SK-N-SH treated with all-trans-retinoic acid at 6 μM for 48 hours (cell line): ENCODE results near the gene LYZ.

ENCODE experiments used
- ATAC-seq: fragments of 200-7000 bp; cut with Tn5 transposase; 3 replicates; pipeline ENCODE4 v1.9.1; 2020; ENCODE audit warnings: mild to moderate bottlenecking, moderate library complexity
- ARNTL ChIP-seq: fragments of 450-650 bp; formaldehyde crosslinking; IDR thresholded peaks from 2 replicates; pipeline ENCODE4 v1.5.0; 2020; ENCODE audit warnings: low read depth, mild to moderate bottlenecking, moderate library complexity, borderline replicate concordance
- BACH2 ChIP-seq: fragments of 250-450 bp; sonication (Bioruptor Pico); IDR thresholded peaks from 2 replicates; pipeline ENCODE4 v1.9.0; 2021; ENCODE audit warnings: mild to moderate bottlenecking, borderline replicate concordance
- CSDC2 ChIP-seq: fragments of 250-450 bp; sonication (Bioruptor Pico); IDR thresholded peaks from 2 replicates; pipeline ENCODE4 v1.5.0; 2020; ENCODE audit warnings: mild to moderate bottlenecking, moderate library complexity
- ESRRG ChIP-seq: fragments of 250-450 bp; sonication (Bioruptor Pico); IDR thresholded peaks from 2 replicates; pipeline ENCODE4 v1.6.1; 2021; ENCODE audit warnings: mild to moderate bottlenecking
- GLIS3 ChIP-seq: fragments of 250-450 bp; sonication (Bioruptor Pico); IDR thresholded peaks from 2 replicates; pipeline ENCODE4 v1.5.0; 2020; ENCODE audit warnings: mild to moderate bottlenecking, moderate library complexity
- ISL1 ChIP-seq: fragments of 250-450 bp; sonication (Bioruptor Pico); IDR thresholded peaks from 2 replicates; pipeline ENCODE4 v2.1.2; 2022; ENCODE audit warnings: mild to moderate bottlenecking, moderate library complexity
- OSR1 ChIP-seq: fragments of 250-450 bp; sonication (Bioruptor Pico); IDR thresholded peaks from 2 replicates; pipeline ENCODE4 v1.8.0; 2022; ENCODE audit warnings: moderate library complexity, mild to moderate bottlenecking, inconsistent platforms
- PPARA ChIP-seq: fragments of 250-450 bp; sonication (Bioruptor Pico); IDR thresholded peaks from 2 replicates; pipeline ENCODE4 v1.5.0; 2020; ENCODE audit warnings: mild to moderate bottlenecking, borderline replicate concordance
- RARB ChIP-seq: fragments of 250-450 bp; sonication (Bioruptor Pico); IDR thresholded peaks from 2 replicates; pipeline ENCODE4 v1.8.0; 2021; ENCODE audit warnings: mild to moderate bottlenecking, moderate library complexity
- SNAI2 ChIP-seq: fragments of 250-450 bp; sonication (Bioruptor Pico); IDR thresholded peaks from 2 replicates; pipeline ENCODE4 v1.5.0; 2020; ENCODE audit warnings: mild to moderate bottlenecking, moderate library complexity
- TCF4 ChIP-seq: fragments of 250-450 bp; sonication (Bioruptor Pico); IDR thresholded peaks from 2 replicates; pipeline ENCODE4 v1.8.0; 2021; ENCODE audit warnings: mild to moderate bottlenecking, moderate library complexity, borderline replicate concordance
- TOX ChIP-seq: fragments of 250-450 bp; sonication (Bioruptor Pico); IDR thresholded peaks from 2 replicates; pipeline ENCODE4 v1.8.0; 2021; ENCODE audit warnings: mild to moderate bottlenecking, moderate library complexity, borderline replicate concordance
- ZC3H10 ChIP-seq: fragments of 250-450 bp; sonication (Bioruptor Pico); IDR thresholded peaks from 2 replicates; pipeline ENCODE4 v1.5.1; 2021; ENCODE audit warnings: mild to moderate bottlenecking, moderate library complexity
- ZFP3 ChIP-seq: fragments of 250-450 bp; sonication (Bioruptor Pico); IDR thresholded peaks from 2 replicates; pipeline ENCODE4 v1.5.0; 2020; ENCODE audit warnings: mild to moderate bottlenecking, moderate library complexity
- ZFP30 ChIP-seq: fragments of 450-650 bp; formaldehyde crosslinking; IDR thresholded peaks from 2 replicates; pipeline ENCODE4 v1.5.0; 2022; ENCODE audit warnings: mild to moderate bottlenecking, moderate library complexity
- ZNF565 ChIP-seq: fragments of 450-650 bp; formaldehyde crosslinking; conservative IDR thresholded peaks from 2 replicates; pipeline ENCODE4 v1.5.0; 2020; ENCODE audit warnings: low read depth, mild to moderate bottlenecking, moderate library complexity
- ZNF70 ChIP-seq: fragments of 450-650 bp; formaldehyde crosslinking; IDR thresholded peaks from 2 replicates; pipeline ENCODE4 v1.5.0; 2020; ENCODE audit warnings: mild to moderate bottlenecking, moderate library complexity
- ZNF8 ChIP-seq: fragments of 450-650 bp; formaldehyde crosslinking; IDR thresholded peaks from 2 replicates; pipeline ENCODE4 v1.5.0; 2020; ENCODE audit warnings: mild to moderate bottlenecking, moderate library complexity
- TF ChIP-seq, protein P1 (sequence below): fragments of 250-450 bp; sonication (Bioruptor Pico); IDR thresholded peaks from 2 replicates; pipeline ENCODE4 v1.5.1; 2020; ENCODE audit warnings: low read depth, mild to moderate bottlenecking, moderate library complexity
- TF ChIP-seq, protein P2 (sequence below): fragments of 250-450 bp; sonication (Bioruptor Pico); IDR thresholded peaks from 2 replicates; pipeline ENCODE4 v1.5.0; 2020; ENCODE audit warnings: mild to moderate bottlenecking, moderate library complexity
- TF ChIP-seq, protein P3 (sequence below): fragments of 250-450 bp; sonication (Bioruptor Pico); IDR thresholded peaks from 2 replicates; pipeline ENCODE4 v1.8.0; 2020; ENCODE audit warnings: mild to moderate bottlenecking, moderate library complexity, borderline replicate concordance
- TF ChIP-seq, protein P4 (sequence below): fragments of 250-450 bp; sonication (Bioruptor Pico); IDR thresholded peaks from 2 replicates; pipeline ENCODE4 v1.5.1; 2021; ENCODE audit warnings: mild to moderate bottlenecking, moderate library complexity

LYZ gene

DNA sequence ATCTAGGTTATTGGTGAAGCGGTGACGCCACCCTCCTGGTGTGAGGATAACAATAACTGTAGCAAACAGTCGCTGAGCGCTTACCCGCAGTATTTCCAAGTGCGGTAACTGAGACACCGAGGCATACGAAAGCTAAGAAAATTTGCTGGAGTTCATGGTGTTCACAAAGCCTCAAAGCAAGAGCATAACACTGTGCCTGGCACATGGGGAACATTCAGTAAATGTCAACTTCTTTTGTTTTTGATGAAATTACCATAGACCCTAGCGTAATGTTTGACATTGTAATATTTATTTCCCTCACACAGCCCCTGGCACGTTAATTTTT, 12.1 kb downstream of the LYZ start:
- TF ChIP-seq ZNF70 (CRISPR knock-in tag), result no peak
- no peak for TF ChIP-seq GLIS3 (CRISPR knock-in tag)
- TF ChIP-seq, protein P1, sequence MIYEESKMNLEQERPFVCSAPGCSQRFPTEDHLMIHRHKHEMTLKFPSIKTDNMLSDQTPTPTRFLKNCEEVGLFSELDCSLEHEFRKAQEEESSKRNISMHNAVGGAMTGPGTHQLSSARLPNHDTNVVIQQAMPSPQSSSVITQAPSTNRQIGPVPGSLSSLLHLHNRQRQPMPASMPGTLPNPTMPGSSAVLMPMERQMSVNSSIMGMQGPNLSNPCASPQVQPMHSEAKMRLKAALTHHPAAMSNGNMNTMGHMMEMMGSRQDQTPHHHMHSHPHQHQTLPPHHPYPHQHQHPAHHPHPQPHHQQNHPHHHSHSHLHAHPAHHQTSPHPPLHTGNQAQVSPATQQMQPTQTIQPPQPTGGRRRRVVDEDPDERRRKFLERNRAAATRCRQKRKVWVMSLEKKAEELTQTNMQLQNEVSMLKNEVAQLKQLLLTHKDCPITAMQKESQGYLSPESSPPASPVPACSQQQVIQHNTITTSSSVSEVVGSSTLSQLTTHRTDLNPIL (CRISPR knock-in tag), result no peak
- no peak for TF ChIP-seq ZNF8 (CRISPR knock-in tag)
- no peak for TF ChIP-seq ARNTL (CRISPR knock-in tag)
- TF ChIP-seq SNAI2 (CRISPR knock-in tag), result no peak
- TF ChIP-seq TCF4, result no peak
- TF ChIP-seq ESRRG (CRISPR knock-in tag), result no peak
- TF ChIP-seq TOX (CRISPR knock-in tag), result no peak
- TF ChIP-seq ISL1 (CRISPR knock-in tag), result no peak
- TF ChIP-seq OSR1 (CRISPR knock-in tag), result no peak
- TF ChIP-seq ZC3H10 (CRISPR knock-in tag), result no peak
- no peak for TF ChIP-seq RARB (CRISPR knock-in tag)
- TF ChIP-seq ZFP3 (CRISPR knock-in tag), result no peak
- no peak for TF ChIP-seq CSDC2 (CRISPR knock-in tag)
- TF ChIP-seq PPARA, result no peak
- no peak for TF ChIP-seq BACH2
- TF ChIP-seq ZFP30 (CRISPR knock-in tag), result no peak
- no peak for ATAC-seq

DNA sequence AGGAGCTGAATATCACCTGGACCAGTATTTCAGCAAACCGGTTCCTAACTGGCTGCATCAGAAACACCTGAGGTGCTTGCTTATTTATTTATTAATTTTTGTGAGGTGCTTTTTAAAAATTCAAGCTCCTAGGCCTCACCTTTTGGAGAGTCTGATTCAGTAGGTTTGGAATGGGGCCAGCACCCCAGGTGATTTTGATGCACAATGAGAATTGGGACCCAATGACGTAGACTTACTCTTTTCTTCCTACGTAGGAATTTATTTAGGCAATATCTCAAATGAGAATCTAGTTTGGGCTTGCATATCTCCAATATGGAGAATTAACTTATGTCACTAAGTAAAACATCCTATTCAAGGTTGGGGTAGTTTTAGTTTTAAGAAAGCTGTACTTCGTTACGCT, 18.6 kb downstream of the LYZ start:
- TF ChIP-seq ZFP30 (CRISPR knock-in tag) (no peak), ISL1 (CRISPR knock-in tag) (no peak), TCF4 (no peak), BACH2 (no peak), CSDC2 (CRISPR knock-in tag) (no peak), GLIS3 (CRISPR knock-in tag) (no peak), PPARA (no peak), SNAI2 (CRISPR knock-in tag) (no peak), ESRRG (CRISPR knock-in tag) (no peak), ZC3H10 (CRISPR knock-in tag) (no peak)
- TF ChIP-seq, protein P2, sequence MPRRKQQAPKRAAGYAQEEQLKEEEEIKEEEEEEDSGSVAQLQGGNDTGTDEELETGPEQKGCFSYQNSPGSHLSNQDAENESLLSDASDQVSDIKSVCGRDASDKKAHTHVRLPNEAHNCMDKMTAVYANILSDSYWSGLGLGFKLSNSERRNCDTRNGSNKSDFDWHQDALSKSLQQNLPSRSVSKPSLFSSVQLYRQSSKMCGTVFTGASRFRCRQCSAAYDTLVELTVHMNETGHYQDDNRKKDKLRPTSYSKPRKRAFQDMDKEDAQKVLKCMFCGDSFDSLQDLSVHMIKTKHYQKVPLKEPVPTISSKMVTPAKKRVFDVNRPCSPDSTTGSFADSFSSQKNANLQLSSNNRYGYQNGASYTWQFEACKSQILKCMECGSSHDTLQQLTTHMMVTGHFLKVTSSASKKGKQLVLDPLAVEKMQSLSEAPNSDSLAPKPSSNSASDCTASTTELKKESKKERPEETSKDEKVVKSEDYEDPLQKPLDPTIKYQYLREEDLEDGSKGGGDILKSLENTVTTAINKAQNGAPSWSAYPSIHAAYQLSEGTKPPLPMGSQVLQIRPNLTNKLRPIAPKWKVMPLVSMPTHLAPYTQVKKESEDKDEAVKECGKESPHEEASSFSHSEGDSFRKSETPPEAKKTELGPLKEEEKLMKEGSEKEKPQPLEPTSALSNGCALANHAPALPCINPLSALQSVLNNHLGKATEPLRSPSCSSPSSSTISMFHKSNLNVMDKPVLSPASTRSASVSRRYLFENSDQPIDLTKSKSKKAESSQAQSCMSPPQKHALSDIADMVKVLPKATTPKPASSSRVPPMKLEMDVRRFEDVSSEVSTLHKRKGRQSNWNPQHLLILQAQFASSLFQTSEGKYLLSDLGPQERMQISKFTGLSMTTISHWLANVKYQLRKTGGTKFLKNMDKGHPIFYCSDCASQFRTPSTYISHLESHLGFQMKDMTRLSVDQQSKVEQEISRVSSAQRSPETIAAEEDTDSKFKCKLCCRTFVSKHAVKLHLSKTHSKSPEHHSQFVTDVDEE (CRISPR knock-in tag), result no peak
- TF ChIP-seq, protein P3, sequence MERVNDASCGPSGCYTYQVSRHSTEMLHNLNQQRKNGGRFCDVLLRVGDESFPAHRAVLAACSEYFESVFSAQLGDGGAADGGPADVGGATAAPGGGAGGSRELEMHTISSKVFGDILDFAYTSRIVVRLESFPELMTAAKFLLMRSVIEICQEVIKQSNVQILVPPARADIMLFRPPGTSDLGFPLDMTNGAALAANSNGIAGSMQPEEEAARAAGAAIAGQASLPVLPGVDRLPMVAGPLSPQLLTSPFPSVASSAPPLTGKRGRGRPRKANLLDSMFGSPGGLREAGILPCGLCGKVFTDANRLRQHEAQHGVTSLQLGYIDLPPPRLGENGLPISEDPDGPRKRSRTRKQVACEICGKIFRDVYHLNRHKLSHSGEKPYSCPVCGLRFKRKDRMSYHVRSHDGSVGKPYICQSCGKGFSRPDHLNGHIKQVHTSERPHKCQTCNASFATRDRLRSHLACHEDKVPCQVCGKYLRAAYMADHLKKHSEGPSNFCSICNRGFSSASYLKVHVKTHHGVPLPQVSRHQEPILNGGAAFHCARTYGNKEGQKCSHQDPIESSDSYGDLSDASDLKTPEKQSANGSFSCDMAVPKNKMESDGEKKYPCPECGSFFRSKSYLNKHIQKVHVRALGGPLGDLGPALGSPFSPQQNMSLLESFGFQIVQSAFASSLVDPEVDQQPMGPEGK (CRISPR knock-in tag), result no peak
- TF ChIP-seq, protein P4, sequence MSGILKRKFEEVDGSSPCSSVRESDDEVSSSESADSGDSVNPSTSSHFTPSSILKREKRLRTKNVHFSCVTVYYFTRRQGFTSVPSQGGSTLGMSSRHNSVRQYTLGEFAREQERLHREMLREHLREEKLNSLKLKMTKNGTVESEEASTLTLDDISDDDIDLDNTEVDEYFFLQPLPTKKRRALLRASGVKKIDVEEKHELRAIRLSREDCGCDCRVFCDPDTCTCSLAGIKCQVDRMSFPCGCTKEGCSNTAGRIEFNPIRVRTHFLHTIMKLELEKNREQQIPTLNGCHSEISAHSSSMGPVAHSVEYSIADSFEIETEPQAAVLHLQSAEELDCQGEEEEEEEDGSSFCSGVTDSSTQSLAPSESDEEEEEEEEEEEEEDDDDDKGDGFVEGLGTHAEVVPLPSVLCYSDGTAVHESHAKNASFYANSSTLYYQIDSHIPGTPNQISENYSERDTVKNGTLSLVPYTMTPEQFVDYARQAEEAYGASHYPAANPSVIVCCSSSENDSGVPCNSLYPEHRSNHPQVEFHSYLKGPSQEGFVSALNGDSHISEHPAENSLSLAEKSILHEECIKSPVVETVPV (CRISPR knock-in tag), result no peak
- no peak for ATAC-seq

DNA sequence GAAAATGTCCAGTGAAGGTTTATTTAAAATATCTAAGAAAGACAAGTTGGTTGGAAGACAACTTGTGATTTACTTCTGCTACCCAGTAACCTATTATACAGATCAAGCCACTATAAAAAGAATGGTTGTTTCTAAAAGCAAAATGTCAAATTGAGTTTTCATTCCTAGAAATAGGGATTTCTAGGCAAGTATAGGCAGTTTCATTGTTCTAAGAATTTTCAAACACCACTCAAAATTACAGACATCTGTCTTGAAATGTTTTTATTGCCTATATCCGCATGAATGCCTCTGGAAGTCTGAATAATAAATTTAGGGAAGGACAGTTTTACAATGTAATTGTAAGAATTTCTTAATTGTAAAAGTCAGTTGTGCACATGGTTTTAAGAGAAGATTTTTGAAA, 20.0 kb downstream of the LYZ start:
- ATAC-seq, result no peak
- no peak for TF ChIP-seq SNAI2 (CRISPR knock-in tag)
- TF ChIP-seq TCF4, result no peak
- TF ChIP-seq ISL1 (CRISPR knock-in tag), result no peak
- TF ChIP-seq ESRRG (CRISPR knock-in tag), result no peak
- TF ChIP-seq CSDC2 (CRISPR knock-in tag), result no peak
- no peak for TF ChIP-seq ZC3H10 (CRISPR knock-in tag)
- no peak for TF ChIP-seq PPARA
- no peak for TF ChIP-seq OSR1 (CRISPR knock-in tag)
- TF ChIP-seq, protein P2 (CRISPR knock-in tag), result no peak
- TF ChIP-seq ZNF565 (CRISPR knock-in tag), result no peak
- TF ChIP-seq ZFP30 (CRISPR knock-in tag), result no peak
- no peak for TF ChIP-seq ZNF8 (CRISPR knock-in tag)
- no peak for TF ChIP-seq GLIS3 (CRISPR knock-in tag)
- no peak for TF ChIP-seq ZNF70 (CRISPR knock-in tag)
- TF ChIP-seq, protein P4 (CRISPR knock-in tag), result no peak
- TF ChIP-seq, protein P3 (CRISPR knock-in tag), result no peak
- no peak for TF ChIP-seq TOX (CRISPR knock-in tag)
- no peak for TF ChIP-seq BACH2
